Hepatic stellate cell (primary cell): ENCODE results near the gene ASRGL1.
"Not testable (repeated sequence)": the region's sequence is repeated elsewhere in the genome, so short reads cannot be mapped to it uniquely, and the experiment has no call there.

Source experiments
- DNase-seq: peaks from one replicate; pipeline ENCODE4 v3.0.0; 2011; ENCODE audit warnings: low spot score

ASRGL1 gene

GRCh38 chr11:62352355-62353336 is 15.4 kb downstream of the ASRGL1 start:
- no peak for DNase-seq

GRCh38 chr11:62353841-62354240 is 16.6 kb downstream of the ASRGL1 start:
- no peak for DNase-seq

GRCh38 chr11:62358273-62358672 is 21.0 kb downstream of the ASRGL1 start:
- DNase-seq = no peak

GRCh38 chr11:62359475-62359874 is 22.2 kb downstream of the ASRGL1 start:
- DNase-seq = no peak

- DNase-seq = no peak
Observed at GRCh38 chr11:62360685-62361084, 23.4 kb downstream of the ASRGL1 start.

- DNase-seq = not testable (repeated sequence)
Observed at GRCh38 chr11:62368861-62369477, 31.7 kb downstream of the ASRGL1 start.

- no peak for DNase-seq
Observed at GRCh38 chr11:62370743-62371440, 33.6 kb downstream of the ASRGL1 start.

- DNase-seq = no peak
Observed at GRCh38 chr11:62372871-62373270, 35.6 kb downstream of the ASRGL1 start.

GRCh38 chr11:62373464-62374119 is 36.3 kb downstream of the ASRGL1 start:
- no peak for DNase-seq

GRCh38 chr11:62374801-62375200 is 37.6 kb downstream of the ASRGL1 start:
- DNase-seq = no peak

GRCh38 chr11:62378459-62379063 is 41.3 kb downstream of the ASRGL1 start:
- DNase-seq = not testable (repeated sequence)

GRCh38 chr11:62379586-62379985 is 42.3 kb downstream of the ASRGL1 start:
- DNase-seq = not testable (repeated sequence)

GRCh38 chr11:62380821-62381245 is 43.6 kb downstream of the ASRGL1 start:
- DNase-seq = not testable (repeated sequence)

- no peak for DNase-seq
Observed at GRCh38 chr11:62383822-62384221, 46.6 kb downstream of the ASRGL1 start.

GRCh38 chr11:62386083-62386482 is 48.8 kb downstream of the ASRGL1 start:
- not testable (repeated sequence) for DNase-seq

- DNase-seq = no peak
Observed at GRCh38 chr11:62387381-62387780, 50.1 kb downstream of the ASRGL1 start.

- DNase-seq = no peak
Observed at GRCh38 chr11:62388999-62389398, 51.8 kb downstream of the ASRGL1 start.

- DNase-seq = no peak
Observed at GRCh38 chr11:62390237-62390636, 53.0 kb downstream of the ASRGL1 start.

- DNase-seq = no peak
Observed at GRCh38 chr11:62390722-62391121, 53.5 kb downstream of the ASRGL1 start.

- DNase-seq = no peak
Observed at GRCh38 chr11:62391642-62392425, 54.6 kb downstream of the ASRGL1 start.

GRCh38 chr11:62392506-62392905 is 55.3 kb downstream of the ASRGL1 start:
- DNase-seq = no peak
